ENCODE measurements around the gene TRAF4. TPM values are rescaled to one million over a fixed set of nuclear protein-coding genes. Genes with fewer than 3 reads are reported as not detected.

TRAF4 gene
- polyA plus RNA-seq, 1 donor (not counting 4 experiments of a cell fraction or from before 2014, with no cell fraction given), result 57.3 TPM

GRCh38 chr17:28729950-28730330 is 13.9 kb upstream of the TRAF4 start:
- dilution Hi-C loops (cut with MboI; ENCODE audit: extremely low pct_ligation_motif_present, low sequenced_read_pairs), result no loop called here
- peaks cover 27% of the 10 kb centered on the region for H3K4me1 ChIP-seq (ENCODE audit: control insufficient read depth, extremely low read depth, insufficient read depth, low read length)
- H3K9me1 ChIP-seq (ENCODE audit: control insufficient read depth, extremely low read depth, insufficient read depth, low read length), result no peaks in the 10 kb centered on the region
- H3K9ac ChIP-seq (ENCODE audit: control insufficient read depth, extremely low read depth, insufficient read depth, low read length), result no peak overlapping the region
- peaks cover 1 to 4% of the 10 kb centered on the region in 2 experiments for H3K36me3 ChIP-seq (ENCODE audit: control insufficient read depth in 2 of 2, extremely low read depth in 1 of 2, insufficient read depth in 2 of 2, low read length in 2 of 2)
- TF ChIP-seq CTCF (optimal IDR thresholded peaks at IDR 0.05 in 1 of 3, IDR thresholded peaks at IDR 0.05 in 1 of 3, conservative IDR thresholded peaks at IDR 0.05 in 1 of 3; ENCODE audit: extremely low read depth in 1 of 3, insufficient read depth in 2 of 3, low read length in 3 of 3) (no peak), EZH2 (IDR thresholded peaks at IDR 0.05; ENCODE audit: low read length) (no peak)
- no peaks in the 10 kb centered on the region for H3K9me3 ChIP-seq (ENCODE audit: control insufficient read depth, low read depth, low read length)
- H3K27me3 ChIP-seq (ENCODE audit: control insufficient read depth, extremely low read depth, insufficient read depth, low read length), result no peaks in the 10 kb centered on the region
- no peak for DNase-seq (ENCODE audit: low read depth, low spot score)
- peaks cover 5% of the 10 kb centered on the region for H4K20me1 ChIP-seq (ENCODE audit: control insufficient read depth, extremely low read depth, insufficient read depth, low read length)
- no peak overlapping the region for H3K4me2 ChIP-seq (ENCODE audit: control insufficient read depth, extremely low read depth, insufficient read depth, low read depth, low read length)
- H3K79me2 ChIP-seq (ENCODE audit: control insufficient read depth, insufficient read depth, low read length), result no peaks in the 10 kb centered on the region
- H2AFZ ChIP-seq (ENCODE audit: control insufficient read depth, low read length), result no peak overlapping the region
- H3K27ac ChIP-seq (ENCODE audit: control insufficient read depth, insufficient read depth, low read length), result no peak overlapping the region
- no peak for FAIRE-seq
- H3K4me3 ChIP-seq (ENCODE audit: control insufficient read depth in 2 of 3, extremely low read depth in 1 of 3, insufficient read depth in 2 of 3, low read depth in 1 of 3, low read length in 3 of 3), result no peak overlapping the region

GRCh38 chr17:28733346-28733745 is 10.5 kb upstream of the TRAF4 start:
- no peak overlapping the region for H3K4me3 ChIP-seq (ENCODE audit: control insufficient read depth in 2 of 3, extremely low read depth in 1 of 3, insufficient read depth in 2 of 3, low read depth in 1 of 3, low read length in 3 of 3)
- H3K4me2 ChIP-seq (ENCODE audit: control insufficient read depth, extremely low read depth, insufficient read depth, low read depth, low read length), result no peak overlapping the region
- H3K9me3 ChIP-seq (ENCODE audit: control insufficient read depth, low read depth, low read length), result no peaks in the 10 kb centered on the region
- no peaks in the 10 kb centered on the region for H3K79me2 ChIP-seq (ENCODE audit: control insufficient read depth, insufficient read depth, low read length)
- peaks cover 13% of the 10 kb centered on the region for H3K4me1 ChIP-seq (ENCODE audit: control insufficient read depth, extremely low read depth, insufficient read depth, low read length)
- DNase-seq (ENCODE audit: low read depth, low spot score) (no peak), FAIRE-seq (no peak)
- TF ChIP-seq CTCF (optimal IDR thresholded peaks at IDR 0.05 in 1 of 3, IDR thresholded peaks at IDR 0.05 in 1 of 3, conservative IDR thresholded peaks at IDR 0.05 in 1 of 3; ENCODE audit: extremely low read depth in 1 of 3, insufficient read depth in 2 of 3, low read length in 3 of 3), result no peak
- TF ChIP-seq EZH2 (IDR thresholded peaks at IDR 0.05; ENCODE audit: low read length), result no peak
- no peaks in the 10 kb centered on the region for H4K20me1 ChIP-seq (ENCODE audit: control insufficient read depth, extremely low read depth, insufficient read depth, low read length)
- no peak overlapping the region for H2AFZ ChIP-seq (ENCODE audit: control insufficient read depth, low read length)
- no peaks in the 10 kb centered on the region for H3K27me3 ChIP-seq (ENCODE audit: control insufficient read depth, extremely low read depth, insufficient read depth, low read length)
- H3K9ac ChIP-seq (ENCODE audit: control insufficient read depth, extremely low read depth, insufficient read depth, low read length), result no peak overlapping the region
- H3K27ac ChIP-seq (ENCODE audit: control insufficient read depth, insufficient read depth, low read length), result no peak overlapping the region
- dilution Hi-C loops (cut with MboI; ENCODE audit: extremely low pct_ligation_motif_present, low sequenced_read_pairs), result no loop called here
- no peaks in the 10 kb centered on the region for H3K36me3 ChIP-seq (ENCODE audit: control insufficient read depth in 2 of 2, extremely low read depth in 1 of 2, insufficient read depth in 2 of 2, low read length in 2 of 2)
- H3K9me1 ChIP-seq (ENCODE audit: control insufficient read depth, extremely low read depth, insufficient read depth, low read length), result no peaks in the 10 kb centered on the region
